ENCODE measurements around the gene TOGARAM1.
A peak's percentile ranks its signal among the peaks of the same experiment; 100 is the strongest.
"Not testable (repeated sequence)": the region's sequence is repeated elsewhere in the genome, so short reads cannot be mapped to it uniquely, and the experiment has no call there.

Gene TOGARAM1

GRCh38 chr14:45081096-45081495, 119.1 kb downstream of the TOGARAM1 start:
- H3K4me3 ChIP-seq (ENCODE audit: low read length); H3K36me3 ChIP-seq (ENCODE audit: control insufficient read depth, insufficient read depth, low read length); H3K9ac ChIP-seq (ENCODE audit: low read length); H3K9me3 ChIP-seq (ENCODE audit: control insufficient read depth, low read length); H3K4me1 ChIP-seq (ENCODE audit: control insufficient read depth, insufficient read depth, low read length); H3K27me3 ChIP-seq (ENCODE audit: control insufficient read depth, insufficient read depth, low read length): not testable (repeated sequence)

GRCh38 chr14:45082420-45082819, 120.4 kb downstream of the TOGARAM1 start:
- no peaks in the 10 kb centered on the region for H3K9me3 ChIP-seq (ENCODE audit: control insufficient read depth, low read length)
- H3K27me3 ChIP-seq (ENCODE audit: control insufficient read depth, insufficient read depth, low read length) = no peaks in the 10 kb centered on the region
- H3K9ac ChIP-seq (ENCODE audit: low read length) = peak overlapping the region; percentile 11
- H3K36me3 ChIP-seq (ENCODE audit: control insufficient read depth, insufficient read depth, low read length) = no peaks in the 10 kb centered on the region
- H3K4me1 ChIP-seq (ENCODE audit: control insufficient read depth, insufficient read depth, low read length) = peaks cover 3% of the 10 kb centered on the region
- no peak overlapping the region for H3K4me3 ChIP-seq (ENCODE audit: low read length)

- Histone ChIP-seq H3K36me3 (ENCODE audit: control insufficient read depth, insufficient read depth, low read length) (no peaks in the 10 kb centered on the region), H3K27me3 (ENCODE audit: control insufficient read depth, insufficient read depth, low read length) (no peaks in the 10 kb centered on the region), H3K9me3 (ENCODE audit: control insufficient read depth, low read length) (no peaks in the 10 kb centered on the region), H3K9ac (ENCODE audit: low read length) (peak overlapping the region; percentile 93), H3K4me3 (ENCODE audit: low read length) (peak overlapping the region; percentile 42), H3K4me1 (ENCODE audit: control insufficient read depth, insufficient read depth, low read length) (peaks cover 9% of the 10 kb centered on the region)
Observed at GRCh38 chr14:45083617-45083975, 121.6 kb downstream of the TOGARAM1 start.

GRCh38 chr14:45083976-45084722, 122.2 kb downstream of the TOGARAM1 start, which contains the start of gene PRPF39:
TSS of gene PRPF39 (plus strand) at chr14:45084116. CDS start at chr14:45095240, 11,124 bp downstream.
- Histone ChIP-seq H3K27me3 (ENCODE audit: control insufficient read depth, insufficient read depth, low read length) (no peaks in the 10 kb centered on the region), H3K36me3 (ENCODE audit: control insufficient read depth, insufficient read depth, low read length) (no peaks in the 10 kb centered on the region), H3K4me1 (ENCODE audit: control insufficient read depth, insufficient read depth, low read length) (peaks cover 10% of the 10 kb centered on the region), H3K9ac (ENCODE audit: low read length) (peak within 1 kb of the TSS; percentile 93), H3K9me3 (ENCODE audit: control insufficient read depth, low read length) (no peaks in the 10 kb centered on the region), H3K4me3 (ENCODE audit: low read length) (peak within 1 kb of the TSS; percentile 87)

GRCh38 chr14:45084946-45085346, 123.0 kb downstream of the TOGARAM1 start:
- peaks cover 10% of the 10 kb centered on the region for H3K4me1 ChIP-seq (ENCODE audit: control insufficient read depth, insufficient read depth, low read length)

GRCh38 chr14:45089813-45090212, 127.8 kb downstream of the TOGARAM1 start:
- no peak overlapping the region for H3K9ac ChIP-seq (ENCODE audit: low read length)
- no peaks in the 10 kb centered on the region for H3K27me3 ChIP-seq (ENCODE audit: control insufficient read depth, insufficient read depth, low read length)
- H3K4me1 ChIP-seq (ENCODE audit: control insufficient read depth, insufficient read depth, low read length) = peaks cover 10% of the 10 kb centered on the region
- H3K9me3 ChIP-seq (ENCODE audit: control insufficient read depth, low read length) = no peaks in the 10 kb centered on the region
- H3K36me3 ChIP-seq (ENCODE audit: control insufficient read depth, insufficient read depth, low read length) = no peaks in the 10 kb centered on the region
- H3K4me3 ChIP-seq (ENCODE audit: low read length) = no peak overlapping the region

More at GRCh38 chr14:45084946-45085346, 123.0 kb downstream of the TOGARAM1 start:
- Histone ChIP-seq H3K36me3 (ENCODE audit: control insufficient read depth, insufficient read depth, low read length) (no peaks in the 10 kb centered on the region), H3K9me3 (ENCODE audit: control insufficient read depth, low read length) (no peaks in the 10 kb centered on the region), H3K9ac (ENCODE audit: low read length) (peak overlapping the region; percentile 93), H3K4me3 (ENCODE audit: low read length) (peak overlapping the region; percentile 87), H3K27me3 (ENCODE audit: control insufficient read depth, insufficient read depth, low read length) (no peaks in the 10 kb centered on the region)

- H3K9ac ChIP-seq (ENCODE audit: low read length) = no peak overlapping the region
Observed at GRCh38 chr14:45091710-45092109, 129.7 kb downstream of the TOGARAM1 start.

GRCh38 chr14:45094275-45094674, 132.3 kb downstream of the TOGARAM1 start:
- H3K36me3 ChIP-seq (ENCODE audit: control insufficient read depth, insufficient read depth, low read length) = peaks cover 5% of the 10 kb centered on the region
- no peak overlapping the region for H3K9ac ChIP-seq (ENCODE audit: low read length)
- no peak overlapping the region for H3K4me3 ChIP-seq (ENCODE audit: low read length)
- no peaks in the 10 kb centered on the region for H3K4me1 ChIP-seq (ENCODE audit: control insufficient read depth, insufficient read depth, low read length)
- H3K27me3 ChIP-seq (ENCODE audit: control insufficient read depth, insufficient read depth, low read length) = no peaks in the 10 kb centered on the region
- no peaks in the 10 kb centered on the region for H3K9me3 ChIP-seq (ENCODE audit: control insufficient read depth, low read length)

More at GRCh38 chr14:45091710-45092109, 129.7 kb downstream of the TOGARAM1 start:
- Histone ChIP-seq H3K4me3 (ENCODE audit: low read length) (no peak overlapping the region), H3K4me1 (ENCODE audit: control insufficient read depth, insufficient read depth, low read length) (peaks cover 7% of the 10 kb centered on the region), H3K9me3 (ENCODE audit: control insufficient read depth, low read length) (no peaks in the 10 kb centered on the region), H3K27me3 (ENCODE audit: control insufficient read depth, insufficient read depth, low read length) (no peaks in the 10 kb centered on the region), H3K36me3 (ENCODE audit: control insufficient read depth, insufficient read depth, low read length) (peaks cover 5% of the 10 kb centered on the region)

GRCh38 chr14:45095143-45095542, 133.2 kb downstream of the TOGARAM1 start:
- Histone ChIP-seq H3K27me3 (ENCODE audit: control insufficient read depth, insufficient read depth, low read length) (no peaks in the 10 kb centered on the region), H3K4me3 (ENCODE audit: low read length) (no peak overlapping the region), H3K36me3 (ENCODE audit: control insufficient read depth, insufficient read depth, low read length) (peaks cover 5% of the 10 kb centered on the region)

GRCh38 chr14:45096218-45096617, 134.2 kb downstream of the TOGARAM1 start:
- no peak overlapping the region for H3K9ac ChIP-seq (ENCODE audit: low read length)
- H3K9me3 ChIP-seq (ENCODE audit: control insufficient read depth, low read length) = no peaks in the 10 kb centered on the region
- no peaks in the 10 kb centered on the region for H3K27me3 ChIP-seq (ENCODE audit: control insufficient read depth, insufficient read depth, low read length)
- no peak overlapping the region for H3K4me3 ChIP-seq (ENCODE audit: low read length)
- H3K36me3 ChIP-seq (ENCODE audit: control insufficient read depth, insufficient read depth, low read length) = peaks cover 5% of the 10 kb centered on the region
- H3K4me1 ChIP-seq (ENCODE audit: control insufficient read depth, insufficient read depth, low read length) = no peaks in the 10 kb centered on the region

More at GRCh38 chr14:45095143-45095542, 133.2 kb downstream of the TOGARAM1 start:
- Histone ChIP-seq H3K4me1 (ENCODE audit: control insufficient read depth, insufficient read depth, low read length) (no peaks in the 10 kb centered on the region), H3K9ac (ENCODE audit: low read length) (no peak overlapping the region), H3K9me3 (ENCODE audit: control insufficient read depth, low read length) (no peaks in the 10 kb centered on the region)

- no peaks in the 10 kb centered on the region for H3K9me3 ChIP-seq (ENCODE audit: control insufficient read depth, low read length)
- H3K36me3 ChIP-seq (ENCODE audit: control insufficient read depth, insufficient read depth, low read length) = peaks cover 5% of the 10 kb centered on the region
Observed at GRCh38 chr14:45103806-45104205, 141.8 kb downstream of the TOGARAM1 start.

GRCh38 chr14:45104561-45104960, 142.6 kb downstream of the TOGARAM1 start:
- Histone ChIP-seq H3K4me3 (ENCODE audit: low read length) (no peak overlapping the region), H3K4me1 (ENCODE audit: control insufficient read depth, insufficient read depth, low read length) (no peaks in the 10 kb centered on the region), H3K27me3 (ENCODE audit: control insufficient read depth, insufficient read depth, low read length) (no peaks in the 10 kb centered on the region), H3K9ac (ENCODE audit: low read length) (no peak overlapping the region), H3K36me3 (ENCODE audit: control insufficient read depth, insufficient read depth, low read length) (peaks cover 5% of the 10 kb centered on the region), H3K9me3 (ENCODE audit: control insufficient read depth, low read length) (no peaks in the 10 kb centered on the region)

More at GRCh38 chr14:45103806-45104205, 141.8 kb downstream of the TOGARAM1 start:
- H3K4me3 ChIP-seq (ENCODE audit: low read length) = no peak overlapping the region
- no peaks in the 10 kb centered on the region for H3K4me1 ChIP-seq (ENCODE audit: control insufficient read depth, insufficient read depth, low read length)
- H3K27me3 ChIP-seq (ENCODE audit: control insufficient read depth, insufficient read depth, low read length) = no peaks in the 10 kb centered on the region
- no peak overlapping the region for H3K9ac ChIP-seq (ENCODE audit: low read length)
